Measurements from ENCODE around the gene LCP1.

GRCh38 chr13:46168341-46168740, 13.6 kb downstream of the LCP1 start:
- TF ChIP-seq CTCF (IDR thresholded peaks at IDR 0.05) = no peak
- TF ChIP-seq POLR2A (IDR thresholded peaks at IDR 0.05; ENCODE audit: low read depth) = no peak
- no peak for TF ChIP-seq EP300 (IDR thresholded peaks at IDR 0.05)
- no peak for TF ChIP-seq POLR2AphosphoS5 (IDR thresholded peaks at IDR 0.05)

Measured in esophagus muscularis mucosa (tissue), 4 donors.